HG02588 (cell line): ENCODE results near the gene AFTPH.

Experiments
- ATAC-seq: cut with Tn5 transposase; IDR thresholded peaks from one replicate; pipeline ENCODE4 v1.9.1; 2021; ENCODE audit warnings: mild to moderate bottlenecking, moderate library complexity; ENCODE audit not compliant: unreplicated experiment

The AFTPH gene

GRCh38 chr2:64523666-64524603 lies at the start of gene AFTPH:
Gene AFTPH, plus strand, starts transcription at chr2:64524328. Its CDS starts 27,147 bp downstream, at chr2:64551475.
- ATAC-seq, result peak; percentile 84

- ATAC-seq, result no peak
Observed at GRCh38 chr2:64474636-64475035, 49.5 kb upstream of the AFTPH start.

- no peak for ATAC-seq
Observed at GRCh38 chr2:64477037-64477436, 47.1 kb upstream of the AFTPH start.

- no peak for ATAC-seq
Observed at GRCh38 chr2:64477979-64478378, 46.1 kb upstream of the AFTPH start.

GRCh38 chr2:64478502-64479230 lies 45.5 kb upstream of the AFTPH start:
- ATAC-seq, result no peak

- no peak for ATAC-seq
Observed at GRCh38 chr2:64479259-64480117, 44.6 kb upstream of the AFTPH start.

- no peak for ATAC-seq
Observed at GRCh38 chr2:64481665-64482064, 42.5 kb upstream of the AFTPH start.

GRCh38 chr2:64482243-64482642 lies 41.9 kb upstream of the AFTPH start:
- no peak for ATAC-seq

- ATAC-seq, result no peak
Observed at GRCh38 chr2:64482765-64483504, 41.2 kb upstream of the AFTPH start.

GRCh38 chr2:64485331-64485730 lies 38.8 kb upstream of the AFTPH start:
- ATAC-seq, result no peak

GRCh38 chr2:64485961-64486360 lies 38.2 kb upstream of the AFTPH start:
- no peak for ATAC-seq

GRCh38 chr2:64487256-64488049 lies 36.7 kb upstream of the AFTPH start:
- ATAC-seq, result no peak

- ATAC-seq, result no peak
Observed at GRCh38 chr2:64488050-64488974, 35.8 kb upstream of the AFTPH start.

GRCh38 chr2:64489081-64489751 lies 34.9 kb upstream of the AFTPH start:
- no peak for ATAC-seq

- ATAC-seq, result no peak
Observed at GRCh38 chr2:64491426-64491825, 32.7 kb upstream of the AFTPH start.

- ATAC-seq, result no peak
Observed at GRCh38 chr2:64492272-64492671, 31.9 kb upstream of the AFTPH start.

- no peak for ATAC-seq
Observed at GRCh38 chr2:64492821-64493220, 31.3 kb upstream of the AFTPH start.

GRCh38 chr2:64493788-64494187 lies 30.3 kb upstream of the AFTPH start:
- ATAC-seq, result no peak
